Kidney (tissue), 14 donors: ENCODE data around the gene CRKL. TPM values are rescaled to one million over a fixed set of nuclear protein-coding genes. Genes with fewer than 3 reads are reported as not detected.

Source experiments
- DNase-seq, 5 donors: peaks; one replicate each; pipeline ENCODE4 v3.0.0-alpha.2; 2013 to 2020
- FAIRE-seq: peaks from 2 replicates; lab custom pipeline; 2012; peaks lifted over from hg19 to GRCh38; lab: Jason Lieb, UNC
- H3K27ac ChIP-seq, 2 donors: one replicate each; pipeline ENCODE4 v1.7.0; 2013; ENCODE audit warnings: low read depth in 2 of 2, low read length in 2 of 2, inconsistent platforms in 1 of 2
- H3K27me3 ChIP-seq: one replicate; pipeline ENCODE4 v1.7.1; 2013; ENCODE audit warnings: low read length, inconsistent platforms; ENCODE audit not compliant: control insufficient read depth, insufficient read depth
- H3K36me3 ChIP-seq, 3 donors: one replicate each; pipeline versions ENCODE4 v1.7.0 to v1.7.1; 2013; ENCODE audit warnings: low read length in 3 of 3, control low read depth in 1 of 3, inconsistent platforms in 1 of 3; ENCODE audit not compliant: insufficient read depth in 3 of 3, control insufficient read depth in 2 of 3
- H3K4me1 ChIP-seq, 3 donors: one replicate each; pipeline versions ENCODE4 v1.7.0 to v1.7.1; 2013; ENCODE audit warnings: low read length in 3 of 3, inconsistent platforms in 1 of 3, low read depth in 1 of 3; ENCODE audit not compliant: control insufficient read depth in 2 of 3, insufficient read depth in 2 of 3
- H3K4me3 ChIP-seq, 3 donors: one replicate each; pipeline versions ENCODE4 v1.7.0 to v1.8.1; 2013; ENCODE audit warnings: low read length in 3 of 3, control low read depth in 1 of 3, inconsistent platforms in 1 of 3
- H3K9ac ChIP-seq, 3 donors: one replicate each; pipeline versions ENCODE4 v1.7.0 to v1.7.1; 2013; ENCODE audit warnings: low read length in 3 of 3, control low read depth in 1 of 3, inconsistent platforms in 1 of 3
- H3K9me3 ChIP-seq, 3 donors: one replicate each; pipeline versions ENCODE4 v1.7.0 to v1.7.1; 2013; ENCODE audit warnings: low read length in 3 of 3, control low read depth in 1 of 3, inconsistent platforms in 1 of 3; ENCODE audit not compliant: control insufficient read depth in 2 of 3, insufficient read depth in 1 of 3
- CTCF ChIP-seq: IDR thresholded peaks from 3 replicates; pipeline ENCODE4 v1.5.1; 2012; ENCODE audit warnings: mild to moderate bottlenecking, moderate library complexity, borderline replicate concordance; ENCODE audit not compliant: insufficient read depth; ENCODE audit errors: extremely low read depth
- intact Hi-C: fragments of 100-400 bp; cut with DNase I; formaldehyde crosslinking; loops from one replicate; pipeline ENCODE4 v1.11.1; 2022
- polyA plus RNA-seq: library from polyadenylated mRNA; stranded (reverse); fragments of 350-450 nt; fragmentation: Illumina TruSeq; extraction: RNeasy Lipid Tissue Mini Kit (QIAGEN cat#74804); gene quantifications from one replicate; pipeline ENCODE4 v1.2.3, GENCODE V29; 2014; ENCODE audit warnings: low read depth, low replicate concordance; ENCODE audit not compliant: insufficient read depth
- total RNA-seq: library from RNA; stranded (reverse); fragmentation: NEBNext Ultra II Directional; extraction: Animal tissue kit (Norgen Biotek cat#: 25700); gene quantifications from one replicate; pipeline ENCODE4 v1.2.1, GENCODE V29; 2021
- donor health status: control.
- donor health status: control.
- donor health status: control.
- donor health status: control.
- donor health status: control.
- donor health status: DM: yes; HTN: yes; CAD: no.
- donor health status: Normal renal cell carcinoma (clear cell type).

Gene CRKL
- total and polyA plus RNA-seq, 2 donors from 2014 or later, result 11.9 to 44.7 TPM

- DNase-seq (peak in 1 of 5 donors; percentile 32), FAIRE-seq (no peak)
- no peak for TF ChIP-seq CTCF
- Histone ChIP-seq H3K27ac (no peak overlapping the region), H3K9me3 (no peaks in the 10 kb centered on the region), H3K9ac (no peak overlapping the region), H3K4me3 (no peak overlapping the region), H3K4me1 (peaks cover 0 to 16% (median 15%) of the 10 kb centered on the region in 3 donors), H3K27me3 (no peaks in the 10 kb centered on the region), H3K36me3 (peaks cover 0 to 5% (median 2%) of the 10 kb centered on the region in 3 donors)
- intact Hi-C loops, result no loop called here
Observed at GRCh38 chr22:20985720-20986119, 68.5 kb downstream of the CRKL start.

- Histone ChIP-seq H3K4me1 (peaks cover 0 to 9% (median 9%) of the 10 kb centered on the region in 3 donors), H3K36me3 (peaks cover 0 to 5% (median 2%) of the 10 kb centered on the region in 3 donors)
- no peak for TF ChIP-seq CTCF
Observed at GRCh38 chr22:20986365-20986764, 69.2 kb downstream of the CRKL start.

GRCh38 chr22:20987375-20987774 lies 70.2 kb downstream of the CRKL start:
- DNase-seq (peak in 1 of 5 donors; percentile 66), FAIRE-seq (no peak)
- H3K36me3 ChIP-seq, result peaks cover 0 to 13% (median 3%) of the 10 kb centered on the region in 3 donors
- H3K9me3 ChIP-seq, result no peaks in the 10 kb centered on the region
- peaks cover 0 to 7% (median 6%) of the 10 kb centered on the region in 3 donors for H3K4me1 ChIP-seq
- no peak overlapping the region for H3K9ac ChIP-seq
- H3K4me3 ChIP-seq, result no peak overlapping the region
- no peak overlapping the region for H3K27ac ChIP-seq
- intact Hi-C loops, result no loop called here
- no peak for TF ChIP-seq CTCF
- no peaks in the 10 kb centered on the region for H3K27me3 ChIP-seq

More at GRCh38 chr22:20986365-20986764, 69.2 kb downstream of the CRKL start:
- DNase-seq, result no peak
- Histone ChIP-seq H3K27me3 (no peaks in the 10 kb centered on the region), H3K27ac (no peak overlapping the region), H3K9me3 (no peaks in the 10 kb centered on the region), H3K9ac (no peak overlapping the region), H3K4me3 (no peak overlapping the region)
- FAIRE-seq, result no peak
- intact Hi-C loops, result no loop called here
